HS-5 (cell line): ENCODE results near the gene USF1.
"Not testable (repeated sequence)": the region's sequence is repeated elsewhere in the genome, so short reads cannot be mapped to it uniquely, and the experiment has no call there.

Source experiments
- DNase-seq: peaks from one replicate; pipeline ENCODE4 v3.0.0-alpha.2; 2012; ENCODE audit warnings: low read depth

Gene USF1

GRCh38 chr1:161077426-161077825 lies 31.6 kb upstream of the USF1 start:
- DNase-seq = no peak

GRCh38 chr1:161076410-161076809 lies 30.6 kb upstream of the USF1 start:
- DNase-seq = no peak

- no peak for DNase-seq
Measured at GRCh38 chr1:161074676-161075368, 29.0 kb upstream of the USF1 start.

GRCh38 chr1:161073474-161074121 lies 27.8 kb upstream of the USF1 start:
- DNase-seq = no peak

GRCh38 chr1:161072751-161073449 lies 27.1 kb upstream of the USF1 start:
- no peak for DNase-seq

DNA sequence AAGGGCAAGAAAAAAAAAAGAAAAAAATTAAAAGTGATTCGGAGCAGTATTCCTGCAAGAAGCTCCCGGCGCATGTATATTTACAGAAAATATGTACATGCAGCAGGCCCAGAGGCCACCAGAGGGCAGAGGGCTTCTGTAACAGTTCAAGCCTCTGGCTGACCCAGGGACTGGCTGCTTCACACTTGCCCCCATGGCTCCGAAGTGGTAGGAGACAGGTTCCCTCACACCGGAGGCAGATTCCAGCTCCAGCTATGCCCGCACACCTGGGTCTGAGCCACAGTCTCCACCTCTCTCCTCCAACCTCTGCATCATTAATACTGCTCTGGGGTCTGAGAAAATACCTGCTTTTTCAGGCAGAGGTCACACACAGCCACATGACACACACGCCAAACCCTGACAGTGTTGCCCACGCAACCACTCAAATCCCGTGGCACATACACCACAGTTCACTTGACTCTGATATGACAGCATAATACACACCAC lies 26.2 kb upstream of the USF1 start:
- DNase-seq = no peak

GRCh38 chr1:161070761-161071160 lies 25.0 kb upstream of the USF1 start:
- no peak for DNase-seq

DNA sequence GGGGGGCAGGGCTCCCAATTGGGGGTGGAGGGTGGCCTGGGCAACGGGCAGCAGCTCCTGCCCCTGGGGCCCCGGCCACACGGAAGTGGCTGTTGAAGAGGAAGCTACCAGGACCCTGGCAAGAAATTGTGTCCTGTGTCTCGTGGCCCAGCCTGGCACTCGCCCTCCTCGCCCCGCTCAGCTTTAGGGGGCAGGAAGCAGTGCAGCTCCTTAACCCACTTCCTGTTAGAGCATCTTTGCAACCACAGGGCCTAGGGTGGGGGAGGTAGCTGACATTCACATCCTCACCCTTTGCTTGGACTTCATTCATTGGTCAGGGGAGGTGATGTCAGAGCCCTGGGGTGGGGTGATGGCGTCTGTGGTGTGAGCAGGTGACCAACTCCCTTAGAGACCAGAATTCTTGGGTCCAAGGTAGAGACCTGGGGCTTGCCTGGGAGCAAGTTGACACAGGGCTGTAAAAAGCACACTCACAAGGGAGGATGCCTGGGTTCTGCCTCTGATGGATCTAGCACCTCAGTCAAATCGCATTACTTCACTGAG lies 24.0 kb upstream of the USF1 start, which contains the start of gene ARHGAP30:
Gene ARHGAP30, minus strand, starts transcription at position 161 of the 540 bp plus-strand sequence. CDS start 267 bp downstream, outside the sequence.
- no peak for DNase-seq

- DNase-seq = no peak
Measured at GRCh38 chr1:161069241-161069640, 23.5 kb upstream of the USF1 start.

DNA sequence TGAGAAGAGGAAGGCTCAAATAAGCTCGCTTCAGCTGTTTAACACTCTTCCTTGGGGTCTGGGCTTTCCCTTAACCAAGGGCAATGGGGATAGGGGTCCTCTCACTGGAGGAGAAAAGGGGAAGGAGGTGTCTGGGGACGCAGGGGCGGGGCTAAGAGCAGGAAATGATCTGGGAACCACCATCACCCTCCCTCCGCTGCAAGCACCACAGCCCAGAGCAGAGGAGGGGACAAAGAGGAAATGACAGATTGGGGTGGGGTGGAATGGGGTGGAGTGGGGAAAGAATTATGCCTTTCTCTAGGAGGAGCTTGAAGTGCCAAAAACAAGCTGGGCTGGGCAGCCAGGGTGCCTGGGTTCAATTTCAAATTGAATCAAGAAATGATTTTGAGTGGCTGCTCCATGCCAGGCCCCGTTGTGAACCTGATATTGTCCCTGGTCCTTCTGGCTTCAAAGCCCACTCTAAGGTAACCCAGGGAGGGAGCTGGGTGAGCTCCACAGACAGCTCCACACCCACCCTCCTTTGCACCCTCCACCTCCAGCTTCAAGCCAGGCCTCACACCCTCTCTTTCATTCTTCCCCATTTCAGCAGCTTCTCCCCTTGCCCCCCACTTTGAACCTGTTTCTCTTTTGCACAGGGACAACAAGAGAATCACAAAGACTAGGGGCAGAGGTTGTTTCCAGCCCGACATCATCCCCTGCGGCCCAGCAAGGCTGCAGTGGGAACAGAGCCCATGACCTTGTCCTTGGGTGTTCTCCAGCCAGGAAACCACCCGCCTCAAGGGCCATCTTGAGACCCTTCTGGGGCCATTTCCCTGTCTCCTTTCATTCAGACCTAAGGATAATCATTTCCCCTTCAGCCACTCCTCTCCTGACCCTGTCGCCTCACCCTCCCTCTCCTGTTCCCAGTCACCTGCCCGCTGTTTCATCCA lies 22.8 kb upstream of the USF1 start:
- DNase-seq = no peak

DNA sequence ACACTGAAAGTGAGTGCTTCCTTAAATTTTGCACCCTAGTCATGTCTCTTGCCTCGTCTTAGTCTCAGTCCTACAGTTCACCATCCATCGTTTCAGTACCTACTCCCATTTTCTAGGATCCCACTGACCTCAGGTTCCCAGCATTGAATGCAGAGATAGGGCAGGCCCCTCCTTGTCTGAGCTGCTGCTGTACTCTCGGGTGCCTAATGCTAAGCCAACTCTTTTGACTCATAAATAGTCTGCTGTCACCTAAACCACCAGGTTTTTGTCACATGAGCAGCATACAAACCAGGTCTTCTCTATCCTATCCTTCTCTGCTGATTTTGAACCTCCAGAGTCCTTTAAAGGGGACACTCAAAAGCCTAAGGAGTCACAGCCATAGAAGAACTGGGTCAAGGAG lies 20.9 kb upstream of the USF1 start:
- no peak for DNase-seq

- not testable (repeated sequence) for DNase-seq
Measured at GRCh38 chr1:161065681-161066080, 19.9 kb upstream of the USF1 start.

GRCh38 chr1:161063936-161064335 lies 18.2 kb upstream of the USF1 start:
- not testable (repeated sequence) for DNase-seq

DNA sequence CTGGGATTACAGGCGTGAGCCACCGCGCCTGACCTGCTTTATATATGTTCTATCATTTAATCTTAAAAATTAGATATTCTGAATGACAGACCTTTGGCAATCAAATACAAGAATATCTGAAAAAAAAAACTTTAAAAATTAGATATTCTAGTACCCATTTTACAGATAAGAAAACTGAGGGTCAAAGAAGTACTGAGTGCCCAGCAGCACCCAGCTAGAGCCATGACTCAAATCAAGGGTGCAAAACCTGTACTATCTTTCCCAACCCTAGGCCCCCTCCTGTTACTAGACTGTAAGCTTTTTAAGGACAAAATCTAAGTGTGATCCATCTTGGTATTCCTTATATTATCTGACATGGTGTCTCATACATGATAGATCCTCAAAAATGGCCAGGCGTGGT lies 15.6 kb upstream of the USF1 start:
- no peak for DNase-seq

GRCh38 chr1:161059293-161059692 lies 13.5 kb upstream of the USF1 start:
- DNase-seq = no peak

- no peak for DNase-seq
Measured at GRCh38 chr1:161054805-161055204, 9.0 kb upstream of the USF1 start.

GRCh38 chr1:161054232-161054631 lies 8.5 kb upstream of the USF1 start:
- DNase-seq = no peak

DNA sequence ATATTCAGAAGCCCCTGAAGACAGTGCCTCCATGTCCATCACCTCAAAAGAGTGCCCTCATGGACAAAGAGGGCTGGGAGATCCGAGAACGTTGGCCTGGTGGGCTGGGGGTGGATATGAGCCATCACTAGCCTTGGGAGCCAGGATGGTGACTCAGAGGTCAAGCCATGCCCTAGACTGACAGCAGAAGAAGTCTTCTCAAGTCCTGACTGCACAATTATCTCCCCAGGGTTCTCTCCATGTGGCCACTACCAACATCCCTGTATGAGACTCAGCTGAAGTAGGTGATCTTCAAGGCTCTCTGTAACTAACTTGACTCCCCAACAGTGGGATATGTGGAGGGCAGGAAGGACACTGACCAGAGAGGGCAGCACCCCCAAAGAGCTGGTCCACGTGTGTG lies 7.1 kb upstream of the USF1 start:
- DNase-seq = no peak

DNA sequence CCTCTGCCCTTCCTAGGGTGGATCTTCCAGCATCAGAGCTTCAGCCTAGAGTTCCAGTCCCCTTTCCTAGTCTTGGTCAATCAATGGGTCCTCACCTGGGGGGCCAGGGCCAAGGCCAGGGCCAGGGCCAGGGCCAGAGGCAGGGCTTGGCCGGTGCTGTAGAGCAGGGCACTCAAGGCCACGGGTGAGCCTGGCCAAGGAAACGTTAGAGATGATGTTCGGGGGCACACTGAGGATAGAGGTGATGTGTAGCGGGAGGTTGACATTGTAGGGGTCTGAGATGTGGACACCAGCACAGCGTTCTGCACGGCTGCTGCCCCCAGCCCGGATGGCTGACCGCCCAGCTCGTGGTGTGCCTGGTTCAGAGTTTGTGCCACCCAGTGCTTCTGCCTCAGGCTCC lies 5.4 kb upstream of the USF1 start:
- no peak for DNase-seq

DNA sequence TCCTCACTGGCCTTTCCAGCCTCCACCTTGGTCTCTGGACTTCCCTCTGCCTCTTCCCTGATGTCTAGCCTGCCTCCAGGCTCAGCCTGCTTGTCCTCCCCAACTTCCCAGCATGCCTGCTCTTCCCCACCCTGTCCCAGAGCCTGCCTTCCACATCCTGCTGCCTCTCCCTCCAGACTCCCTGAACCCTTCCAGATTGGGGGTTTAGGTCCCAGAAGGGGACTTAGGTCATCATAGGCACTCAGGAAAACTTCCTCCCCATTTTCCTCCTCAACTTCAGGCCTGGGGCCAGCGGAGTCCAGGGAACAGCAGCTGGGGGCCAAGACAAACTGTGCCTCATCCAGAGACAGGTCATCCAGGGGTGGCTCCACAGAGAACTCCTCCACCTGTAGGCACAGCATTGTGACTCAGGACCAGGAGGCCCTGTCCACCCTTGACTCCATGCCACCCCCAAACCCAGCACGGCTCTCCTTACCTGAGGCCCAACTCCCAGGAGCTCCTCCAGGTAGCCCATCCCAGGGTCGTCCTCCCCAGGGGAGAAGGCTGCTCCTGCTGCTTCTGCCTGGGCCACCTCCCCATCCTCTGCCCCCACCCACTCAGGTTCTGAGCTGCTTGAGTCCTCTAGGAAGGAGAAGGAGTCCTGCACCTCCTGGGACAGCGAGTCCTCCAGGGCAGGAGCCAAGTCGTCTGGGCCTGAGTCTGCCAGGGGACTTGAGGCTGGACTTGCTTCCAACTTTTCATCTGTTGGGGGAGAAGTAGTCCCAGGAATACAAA lies 3.4 kb upstream of the USF1 start:
- no peak for DNase-seq
